Inflammatory macrophage treated with lipopolysaccharide for 1 hour (primary cell): ENCODE data around the gene RPS6KA5.

Source experiments
- DNase-seq, 2 donors: peaks; one replicate each; pipeline ENCODE4 v3.0.0-alpha.2; 2020 to 2022

The RPS6KA5 gene

GRCh38 chr14:90797919-90798318 is 262.5 kb downstream of the RPS6KA5 start:
- no peak for DNase-seq
